K562 (cell line): ENCODE measurements around the gene ZMYND8. TPM values are rescaled to one million over a fixed set of nuclear protein-coding genes. Genes with fewer than 3 reads are reported as not detected.

ENCODE experiments used
- POLR3G ChIP-seq: IDR thresholded peaks from 2 replicates; pipeline ENCODE4 v1.6.1; 2011; ENCODE audit not compliant: insufficient read length, insufficient replicate concordance; ENCODE audit errors: extremely low read depth
- polyA plus RNA-seq, 8 experiments: library from polyadenylated mRNA; depleted of rRNA in 4 of 8; stranded (reverse) in 5 of 8; unstranded in 3 of 8; fragments of >200 nt; fragmentation: Nextera tagmentation in 2 of 8; fragmentation: Illumina TruSeq in 1 of 8; extraction: Ambion mirVana in 2 of 8; extraction: Trizol in 1 of 8; gene quantifications; 2 replicates each; pipeline versions ENCODE4 v1.2.1 to v1.2.3, GENCODE V29; 2011 to 2014; ENCODE audit warnings: inconsistent platforms in 1 of 8, missing spikeins in 1 of 8
- total RNA-seq, 7 experiments: library from RNA; depleted of rRNA in 6 of 7; stranded (reverse); fragments of >200 nt in 6 of 7; fragmentation: Illumina TruSeq in 2 of 7; extraction: Trizol in 2 of 7; gene quantifications; 2 replicates each; pipeline versions ENCODE4 v1.2.1 to v1.2.3, GENCODE V29; 2011 to 2021; ENCODE audit warnings: low replicate concordance in 1 of 7
- TF ChIP-seq, protein P1 (sequence below), 3 experiments: fragments of 200-800 bp in 1 of 3; fragments of 250-450 bp in 1 of 3; fragments of 450-650 bp in 1 of 3; sonication (Bioruptor Pico) in 1 of 3; sonication (Bioruptor generic) in 1 of 3; formaldehyde crosslinking in 1 of 3; IDR thresholded peaks; 2 replicates each; pipeline versions ENCODE4 v1.6.1 to v1.8.0; 2016 to 2022; ENCODE audit warnings: mild to moderate bottlenecking in 2 of 3, missing genetic modification characterization in 2 of 3, missing compliant biosample characterization in 1 of 3, moderate library complexity in 1 of 3

ZMYND8 gene
- total and polyA plus RNA-seq, 9 of the 15 experiments (the other 6 are each of a cell fraction or from before 2014, with no cell fraction given), result 31.8 to 148 (median 71.9) TPM

- TF ChIP-seq, protein P1, sequence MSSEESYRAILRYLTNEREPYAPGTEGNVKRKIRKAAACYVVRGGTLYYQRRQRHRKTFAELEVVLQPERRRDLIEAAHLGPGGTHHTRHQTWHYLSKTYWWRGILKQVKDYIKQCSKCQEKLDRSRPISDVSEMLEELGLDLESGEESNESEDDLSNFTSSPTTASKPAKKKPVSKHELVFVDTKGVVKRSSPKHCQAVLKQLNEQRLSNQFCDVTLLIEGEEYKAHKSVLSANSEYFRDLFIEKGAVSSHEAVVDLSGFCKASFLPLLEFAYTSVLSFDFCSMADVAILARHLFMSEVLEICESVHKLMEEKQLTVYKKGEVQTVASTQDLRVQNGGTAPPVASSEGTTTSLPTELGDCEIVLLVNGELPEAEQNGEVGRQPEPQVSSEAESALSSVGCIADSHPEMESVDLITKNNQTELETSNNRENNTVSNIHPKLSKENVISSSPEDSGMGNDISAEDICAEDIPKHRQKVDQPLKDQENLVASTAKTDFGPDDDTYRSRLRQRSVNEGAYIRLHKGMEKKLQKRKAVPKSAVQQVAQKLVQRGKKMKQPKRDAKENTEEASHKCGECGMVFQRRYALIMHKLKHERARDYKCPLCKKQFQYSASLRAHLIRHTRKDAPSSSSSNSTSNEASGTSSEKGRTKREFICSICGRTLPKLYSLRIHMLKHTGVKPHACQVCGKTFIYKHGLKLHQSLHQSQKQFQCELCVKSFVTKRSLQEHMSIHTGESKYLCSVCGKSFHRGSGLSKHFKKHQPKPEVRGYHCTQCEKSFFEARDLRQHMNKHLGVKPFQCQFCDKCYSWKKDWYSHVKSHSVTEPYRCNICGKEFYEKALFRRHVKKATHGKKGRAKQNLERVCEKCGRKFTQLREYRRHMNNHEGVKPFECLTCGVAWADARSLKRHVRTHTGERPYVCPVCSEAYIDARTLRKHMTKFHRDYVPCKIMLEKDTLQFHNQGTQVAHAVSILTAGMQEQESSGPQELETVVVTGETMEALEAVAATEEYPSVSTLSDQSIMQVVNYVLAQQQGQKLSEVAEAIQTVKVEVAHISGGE (CRISPR knock-in tag; IDR thresholded peaks at IDR 0.05), result peak in 1 of 3 experiments; percentile 80; a peak in 2 of 6 replicates
- TF ChIP-seq POLR3G, result no peak
Observed at GRCh38 chr20:47204008-47204849, 152.3 kb downstream of the ZMYND8 start (continued).
